K562 (cell line): ENCODE results near the gene CARS2. TPM values are rescaled to one million over a fixed set of nuclear protein-coding genes. Genes with fewer than 3 reads are reported as not detected.

Experiments used
- ATAC-seq: fragments of 200-7000 bp; cut with Tn5 transposase; 3 replicates; pipeline ENCODE4 v1.9.1; 2020; ENCODE audit warnings: moderate library complexity
- BruUV-seq: library from RNA; stranded (reverse); fragments of 400-500 nt; replicated peaks from 2 replicates; lab custom pipeline; 2021; lab: Mats Ljungman, UMichigan
- CTCF ChIA-PET: fragments of 300-600 bp; formaldehyde crosslinking; extraction: SDS; loops from one replicate; lab custom pipeline; 2021; ENCODE audit warnings: low intra/inter-chr PET ratio; lab: Yijun Ruan, JAX
- POLR2A ChIA-PET: fragments of 300-600, 350-650 bp; sonication (Branson Sonifier 250); formaldehyde crosslinking; extraction: SDS; loops from one replicate; lab custom pipeline; 2021; ENCODE audit warnings: antibody characterized with exemption, inconsistent platforms; lab: Yijun Ruan, JAX
- DNase-seq, 4 experiments: peaks; one replicate each; pipeline versions ENCODE4 v3.0.0 to v3.0.0-alpha.2; 2011 to 2018; ENCODE audit warnings: low spot score in 3 of 4, mixed read lengths in 3 of 4; ENCODE audit errors: extremely low read depth in 1 of 4
- FAIRE-seq: peaks from 2 replicates; lab custom pipeline; 2011; peaks lifted over from hg19 to GRCh38; lab: Jason Lieb, UNC
- H2AFZ ChIP-seq: 2 replicates; pipeline ENCODE4 v1.6.0; 2011; ENCODE audit warnings: low read depth, low read length, control low read depth, inconsistent platforms
- H3K27ac ChIP-seq: fragments of 200-600 bp; 3 replicates; pipeline ENCODE4 v1.8.0; 2011; ENCODE audit warnings: low read depth, mild to moderate bottlenecking, control low read depth, inconsistent platforms, low read length, moderate library complexity, mixed read lengths; ENCODE audit errors: extremely low read depth
- H3K27me3 ChIP-seq, 2 experiments: fragments of 300-600 bp in 1 of 2; 2 replicates in 1 of 2; 3 replicates in 1 of 2; pipeline versions ENCODE4 v1.6.0 to v1.8.0; 2011; ENCODE audit warnings: inconsistent platforms in 2 of 2, low read length in 2 of 2, mild to moderate bottlenecking in 1 of 2, mixed read lengths in 1 of 2, moderate library complexity in 1 of 2; ENCODE audit not compliant: control insufficient read depth in 2 of 2, insufficient read depth in 2 of 2
- H3K36me3 ChIP-seq: fragments of 300-600 bp; 3 replicates; pipeline ENCODE4 v1.8.0; 2011; ENCODE audit warnings: mild to moderate bottlenecking, low read length, inconsistent platforms; ENCODE audit not compliant: control insufficient read depth, insufficient read depth
- H3K4me1 ChIP-seq, 2 experiments: fragments of 200-600 bp in 1 of 2; replicated peaks in 1 of 2; 2 replicates in 1 of 2; 3 replicates in 1 of 2; pipeline versions ENCODE4 v1.5.1 to v1.8.0; 2011; ENCODE audit warnings: inconsistent platforms in 2 of 2, low read length in 2 of 2, mild to moderate bottlenecking in 1 of 2, mixed read lengths in 1 of 2, moderate library complexity in 1 of 2; ENCODE audit not compliant: control insufficient read depth in 2 of 2, insufficient read depth in 2 of 2
- H3K4me2 ChIP-seq: 2 replicates; pipeline ENCODE4 v1.6.1; 2011; ENCODE audit warnings: low read length, control low read depth, inconsistent platforms, mixed read lengths; ENCODE audit not compliant: insufficient read depth
- H3K4me3 ChIP-seq: fragments of 200-600 bp; sonication (generic), shearing (Covaris generic); 2 replicates; pipeline ENCODE4 v1.5.1; 2016; ENCODE audit warnings: control low read depth, inconsistent platforms
- H3K79me2 ChIP-seq: fragments of 200-600 bp; 3 replicates; pipeline ENCODE4 v1.8.0; 2011; ENCODE audit warnings: low read length, inconsistent platforms; ENCODE audit not compliant: control insufficient read depth, insufficient read depth
- H3K9ac ChIP-seq, 2 experiments: 2 replicates each; pipeline versions ENCODE4 v1.6.0 to v1.6.1; 2011; ENCODE audit warnings: low read depth in 2 of 2, low read length in 2 of 2, control low read depth in 1 of 2, inconsistent platforms in 1 of 2, mild to moderate bottlenecking in 1 of 2, mixed read lengths in 1 of 2; ENCODE audit not compliant: insufficient read depth in 1 of 2
- H3K9me1 ChIP-seq: one replicate; pipeline ENCODE4 v1.6.0; 2011; ENCODE audit warnings: inconsistent platforms, mild to moderate bottlenecking, low read length, moderate library complexity; ENCODE audit not compliant: control insufficient read depth, insufficient read depth
- H3K9me3 ChIP-seq: replicated peaks from 2 replicates; pipeline ENCODE4 v1.5.1; 2011; ENCODE audit warnings: low read depth, low read length, inconsistent platforms; ENCODE audit not compliant: control insufficient read depth, insufficient read depth
- H4K20me1 ChIP-seq: replicated peaks from 2 replicates; pipeline ENCODE4 v1.6.1; 2011; ENCODE audit warnings: low read length, inconsistent platforms, mixed read lengths; ENCODE audit not compliant: control insufficient read depth, insufficient read depth
- IRF2 ChIP-seq: sonication (generic); formaldehyde crosslinking; IDR thresholded peaks from 2 replicates; pipeline ENCODE4 v1.8.1; 2022; ENCODE audit warnings: mild to moderate bottlenecking, missing genetic modification reagents
- KDM4B ChIP-seq, 2 experiments: fragments of 450-650 bp in 1 of 2; sonication (generic) in 1 of 2; IDR thresholded peaks; 2 replicates each; pipeline ENCODE4 v1.6.1; 2016 to 2017; ENCODE audit warnings: borderline replicate concordance in 2 of 2, antibody characterized with exemption in 1 of 2, low read depth in 1 of 2, mild to moderate bottlenecking in 1 of 2
- SAP30 ChIP-seq: fragments of 200-600 bp; sonication (generic); IDR thresholded peaks from 2 replicates; pipeline ENCODE4 v1.6.1; 2012; ENCODE audit warnings: borderline replicate concordance, low read depth, mild to moderate bottlenecking, moderate library complexity, low read length, control low read depth, inconsistent platforms; ENCODE audit not compliant: insufficient read depth, poor library complexity, severe bottlenecking
- SRSF7 ChIP-seq: fragments of 200-400 bp; formaldehyde crosslinking; optimal IDR thresholded peaks from 2 replicates; pipeline ENCODE3; 2017; ENCODE audit warnings: mild to moderate bottlenecking, low read depth, low read length
- TEAD1 ChIP-seq, 2 experiments: fragments of 450-650 bp in 1 of 2; sonication (generic) in 1 of 2; formaldehyde crosslinking; IDR thresholded peaks; 2 replicates each; pipeline versions ENCODE4 v1.4.0 to v1.8.0; 2020 to 2022; ENCODE audit warnings: mild to moderate bottlenecking in 2 of 2, missing genetic modification reagents in 1 of 2
- ZNF134 ChIP-seq: fragments of 250-450 bp; sonication (Bioruptor Pico); conservative IDR thresholded peaks from 2 replicates; pipeline ENCODE4 v1.4.0; 2020
- WGBS: fragments of 100-300 bp; shearing (Covaris generic); methylation state at CpG from one replicate; pipeline ENCODE4 v1.1.6; 2016; ENCODE audit warnings: low coverage, mixed read lengths; ENCODE audit not compliant: insufficient coverage; ENCODE audit errors: missing lambda C conversion rate; 5-methylcytosine and 5-hydroxymethylcytosine counted together
- in situ Hi-C: fragments of 300-500 bp; cut with MboI; formaldehyde crosslinking; loops from 4 replicates; pipeline ENCODE4 v1.15.0; 2018; ENCODE audit warnings: inconsistent platforms, mixed read lengths
- intact Hi-C: fragments of 100-400 bp; cut with micrococcal nuclease; formaldehyde crosslinking; loops from 2 replicates; pipeline ENCODE4 v1.14.2; 2022
- polyA plus RNA-seq, 8 experiments: library from polyadenylated mRNA; depleted of rRNA in 4 of 8; stranded (reverse) in 5 of 8; unstranded in 3 of 8; fragments of >200 nt; fragmentation: Nextera tagmentation in 2 of 8; fragmentation: Illumina TruSeq in 1 of 8; extraction: Ambion mirVana in 2 of 8; extraction: Trizol in 1 of 8; gene quantifications; 2 replicates each; pipeline versions ENCODE4 v1.2.1 to v1.2.3, GENCODE V29; 2011 to 2014; ENCODE audit warnings: inconsistent platforms in 1 of 8, missing spikeins in 1 of 8
- total RNA-seq, 7 experiments: library from RNA; depleted of rRNA in 6 of 7; stranded (reverse); fragments of >200 nt in 6 of 7; fragmentation: Illumina TruSeq in 2 of 7; extraction: Trizol in 2 of 7; gene quantifications; 2 replicates each; pipeline versions ENCODE4 v1.2.1 to v1.2.3, GENCODE V29; 2011 to 2021; ENCODE audit warnings: low replicate concordance in 1 of 7
- TF ChIP-seq, protein P1 (sequence below): fragments of 250-450 bp; sonication (Bioruptor Pico); IDR thresholded peaks from 2 replicates; pipeline ENCODE4 v1.8.0; 2022; ENCODE audit warnings: inconsistent platforms, mild to moderate bottlenecking, moderate library complexity, borderline replicate concordance
- TF ChIP-seq, protein P2 (sequence below): sonication (generic); formaldehyde crosslinking; IDR thresholded peaks from 2 replicates; pipeline ENCODE4 v1.8.0; 2022; ENCODE audit warnings: missing genetic modification reagents, mild to moderate bottlenecking, borderline replicate concordance

CARS2 gene
- total and polyA plus RNA-seq, 9 of the 15 experiments (the other 6 are each of a cell fraction or from before 2014, with no cell fraction given): 1.7 to 37.4 (median 30.5) TPM

DNA sequence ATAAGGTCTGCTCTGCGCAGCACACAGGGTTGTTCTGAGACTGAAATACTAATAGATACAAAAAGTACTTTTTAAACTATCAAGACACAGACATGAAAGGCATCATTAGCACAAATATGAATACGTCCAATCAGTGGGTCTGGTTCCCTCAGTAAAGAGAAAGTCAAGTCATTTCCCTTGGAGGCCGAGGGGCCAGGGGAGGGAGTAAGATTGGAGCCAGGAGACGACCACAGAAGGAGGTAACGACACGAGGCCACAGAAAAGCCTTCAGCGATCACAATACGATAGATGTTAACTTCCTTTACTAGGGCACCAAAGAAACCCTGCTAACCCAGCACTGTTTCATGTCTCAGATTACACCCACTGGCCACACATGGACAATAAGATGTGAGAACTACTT, 5.3 kb downstream of the CARS2 start (continued):
- TF ChIP-seq SRSF7: no peak

DNA sequence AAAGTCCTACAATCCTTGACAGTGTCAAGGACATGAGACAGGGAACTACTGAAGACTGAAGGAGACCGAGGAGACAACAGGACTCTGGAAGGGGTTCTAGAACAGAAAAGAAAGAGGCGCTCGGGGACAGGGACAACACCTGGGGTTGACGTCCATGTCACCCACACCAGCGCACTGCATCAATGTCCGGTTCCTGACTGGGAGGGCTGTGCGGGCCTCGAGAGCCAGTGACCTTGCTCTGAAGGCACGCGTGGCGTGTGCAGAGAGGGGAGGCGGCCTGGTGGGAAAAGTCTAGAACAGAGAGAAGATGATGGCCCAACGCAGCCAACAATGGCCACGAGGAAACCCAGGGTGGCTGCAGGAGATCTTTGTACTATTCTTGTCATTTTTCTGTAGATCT, 5.7 kb downstream of the CARS2 start:
- H3K27me3 ChIP-seq: no peaks in the 10 kb centered on the region
- no peak overlapping the region for H3K27ac ChIP-seq
- no peak overlapping the region for H3K4me3 ChIP-seq
- no peak for DNase-seq
- peaks cover 62% of the 10 kb centered on the region; the same call in 1 of the 3 replicates for H3K36me3 ChIP-seq
- in situ Hi-C loops: no loop called here
- peaks cover 21% of the 10 kb centered on the region for H3K79me2 ChIP-seq
- no peak overlapping the region for H2AFZ ChIP-seq
- H3K9me1 ChIP-seq: no peaks in the 10 kb centered on the region
- no peak overlapping the region for H3K9ac ChIP-seq
- no peak for TF ChIP-seq SAP30
- TF ChIP-seq IRF2: no peak
- TF ChIP-seq, protein P1, sequence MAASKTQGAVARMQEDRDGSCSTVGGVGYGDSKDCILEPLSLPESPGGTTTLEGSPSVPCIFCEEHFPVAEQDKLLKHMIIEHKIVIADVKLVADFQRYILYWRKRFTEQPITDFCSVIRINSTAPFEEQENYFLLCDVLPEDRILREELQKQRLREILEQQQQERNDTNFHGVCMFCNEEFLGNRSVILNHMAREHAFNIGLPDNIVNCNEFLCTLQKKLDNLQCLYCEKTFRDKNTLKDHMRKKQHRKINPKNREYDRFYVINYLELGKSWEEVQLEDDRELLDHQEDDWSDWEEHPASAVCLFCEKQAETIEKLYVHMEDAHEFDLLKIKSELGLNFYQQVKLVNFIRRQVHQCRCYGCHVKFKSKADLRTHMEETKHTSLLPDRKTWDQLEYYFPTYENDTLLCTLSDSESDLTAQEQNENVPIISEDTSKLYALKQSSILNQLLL (CRISPR knock-in tag): no peak
- no peak for TF ChIP-seq TEAD1 (CRISPR knock-in tag; IDR thresholded peaks at IDR 0.05)
- no peak for TF ChIP-seq ZNF134 (CRISPR knock-in tag)
- no peak for TF ChIP-seq KDM4B (IDR thresholded peaks at IDR 0.05; ENCODE audit: borderline replicate concordance in 2 of 2, low read depth in 1 of 2)
- TF ChIP-seq, protein P2, sequence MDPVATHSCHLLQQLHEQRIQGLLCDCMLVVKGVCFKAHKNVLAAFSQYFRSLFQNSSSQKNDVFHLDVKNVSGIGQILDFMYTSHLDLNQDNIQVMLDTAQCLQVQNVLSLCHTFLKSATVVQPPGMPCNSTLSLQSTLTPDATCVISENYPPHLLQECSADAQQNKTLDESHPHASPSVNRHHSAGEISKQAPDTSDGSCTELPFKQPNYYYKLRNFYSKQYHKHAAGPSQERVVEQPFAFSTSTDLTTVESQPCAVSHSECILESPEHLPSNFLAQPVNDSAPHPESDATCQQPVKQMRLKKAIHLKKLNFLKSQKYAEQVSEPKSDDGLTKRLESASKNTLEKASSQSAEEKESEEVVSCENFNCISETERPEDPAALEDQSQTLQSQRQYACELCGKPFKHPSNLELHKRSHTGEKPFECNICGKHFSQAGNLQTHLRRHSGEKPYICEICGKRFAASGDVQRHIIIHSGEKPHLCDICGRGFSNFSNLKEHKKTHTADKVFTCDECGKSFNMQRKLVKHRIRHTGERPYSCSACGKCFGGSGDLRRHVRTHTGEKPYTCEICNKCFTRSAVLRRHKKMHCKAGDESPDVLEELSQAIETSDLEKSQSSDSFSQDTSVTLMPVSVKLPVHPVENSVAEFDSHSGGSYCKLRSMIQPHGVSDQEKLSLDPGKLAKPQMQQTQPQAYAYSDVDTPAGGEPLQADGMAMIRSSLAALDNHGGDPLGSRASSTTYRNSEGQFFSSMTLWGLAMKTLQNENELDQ: no peak
- TF ChIP-seq, all 486 proteins: peak for 0
- intact Hi-C loops: no loop called here
- 42% methylated on average over 2 of the region's 14 CpGs for WGBS
- Histone ChIP-seq H3K4me1 (peaks cover 4 to 9% of the 10 kb centered on the region in 2 experiments; a peak in 4 of 5 replicates), H3K4me2 (no peak overlapping the region), H4K20me1 (no peaks in the 10 kb centered on the region), H3K9me3 (no peaks in the 10 kb centered on the region)
- FAIRE-seq (no peak), ATAC-seq (no peak)
- CTCF ChIA-PET: no interaction called here
- BruUV-seq: no TSS peak
- POLR2A ChIA-PET: no interaction called here
